Epidermal melanocyte (primary cell): ENCODE data around the gene CTBP2.

Experiments used
- DNase-seq: peaks from one replicate; pipeline ENCODE4 v3.0.0; 2011; ENCODE audit warnings: low spot score; ENCODE audit not compliant: insufficient read length

The CTBP2 gene

DNA sequence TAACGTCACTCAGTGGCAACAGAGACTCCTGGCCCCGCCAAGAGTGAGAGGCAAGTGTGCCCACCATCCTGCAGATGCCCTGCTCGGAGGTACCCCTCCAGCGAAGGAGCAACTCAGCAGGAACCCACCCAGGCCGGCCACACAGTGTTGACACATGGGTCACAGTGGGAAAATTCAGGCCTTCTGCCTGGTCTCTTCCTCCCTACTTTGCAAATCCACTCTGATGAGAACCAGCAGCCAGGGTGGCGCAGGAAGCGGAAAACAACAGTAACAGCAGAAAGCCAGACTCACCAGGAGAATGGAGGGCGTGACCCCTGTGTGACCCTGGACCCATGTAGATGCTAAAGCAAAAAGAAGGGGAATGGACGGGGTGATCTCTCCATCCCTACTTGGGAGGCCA lies 53.8 kb downstream of the CTBP2 start:
- DNase-seq = no peak

DNA sequence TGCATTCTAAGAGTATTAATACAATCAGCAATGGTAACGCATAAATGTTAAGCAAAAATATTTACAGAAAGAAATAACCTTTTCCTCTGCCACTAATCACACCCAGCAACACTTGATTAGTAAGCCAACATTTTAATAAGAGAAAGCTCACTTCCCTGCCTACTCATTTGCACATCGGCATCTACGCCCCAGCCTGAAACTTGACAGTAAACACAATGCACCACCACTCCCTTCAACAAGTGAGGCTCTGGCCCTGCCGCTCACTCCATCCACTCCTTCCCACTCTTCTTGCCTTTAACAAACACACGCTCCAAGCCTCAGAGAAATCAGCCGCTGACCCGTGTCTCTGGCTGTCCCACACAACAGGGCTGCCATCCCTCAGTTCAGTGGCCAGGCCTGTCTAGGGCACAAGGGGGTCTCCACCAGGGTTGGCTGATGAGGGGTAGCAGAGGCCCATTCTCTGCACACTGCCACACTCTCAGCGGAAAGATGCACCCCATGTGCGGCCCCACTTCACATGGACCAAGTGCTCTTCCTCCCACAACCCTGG lies 54.6 kb downstream of the CTBP2 start:
- DNase-seq = no peak

DNA sequence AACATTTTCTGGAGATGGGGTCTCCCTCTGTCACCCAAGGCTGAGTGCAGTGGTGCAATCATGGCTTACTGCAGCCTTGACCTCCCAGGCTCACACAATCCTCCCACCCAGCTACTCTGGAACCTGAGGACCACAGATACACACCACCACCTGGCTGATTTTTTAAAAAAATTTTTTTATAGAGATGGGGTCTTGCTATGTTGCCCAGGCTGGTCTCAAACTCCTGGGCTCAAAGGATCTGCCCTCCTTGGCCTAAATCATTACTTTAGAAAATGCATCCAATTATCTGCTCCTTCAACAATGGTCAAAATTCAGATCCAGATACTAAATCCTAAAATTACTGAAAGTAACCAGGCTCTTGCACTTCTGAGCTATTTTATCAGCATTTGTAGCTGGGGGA lies 55.2 kb downstream of the CTBP2 start:
- no peak for DNase-seq

DNA sequence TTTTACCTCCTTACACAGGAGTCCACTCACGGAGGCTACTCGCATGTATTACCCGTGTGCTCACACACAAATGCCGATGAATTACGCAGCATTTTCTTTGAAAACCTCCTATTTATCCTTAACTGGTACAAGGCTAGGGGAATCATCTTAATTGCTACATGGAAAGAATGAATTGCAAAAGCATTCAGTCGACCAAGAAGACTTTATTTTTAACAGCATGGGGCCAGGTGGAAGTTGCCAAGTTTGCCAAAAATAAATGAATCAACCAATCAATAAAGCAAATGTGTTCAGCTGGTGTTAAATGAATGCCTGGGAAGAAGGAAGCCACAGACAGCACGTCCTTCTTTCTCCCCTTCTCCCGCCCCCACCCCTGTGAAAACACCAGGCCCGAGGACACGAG lies 55.8 kb downstream of the CTBP2 start:
- no peak for DNase-seq

DNA sequence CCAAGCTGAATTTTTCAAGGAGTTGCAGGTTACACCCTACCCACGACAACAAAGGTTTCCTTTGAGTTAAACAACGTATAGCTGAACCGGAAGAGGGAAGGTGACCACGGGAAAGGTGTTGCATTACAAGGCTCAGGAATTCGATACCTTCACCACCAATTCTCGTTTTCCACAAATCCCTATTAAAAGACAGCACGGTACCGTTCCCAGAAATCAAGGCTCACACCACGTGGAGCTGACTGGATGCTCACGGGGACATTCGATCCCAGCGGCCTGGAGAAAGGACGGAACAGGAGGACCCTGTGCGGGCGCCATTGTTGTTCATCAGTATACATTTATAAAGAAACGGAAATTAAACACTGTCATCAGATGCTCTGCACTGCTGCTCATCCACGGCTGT lies 56.4 kb downstream of the CTBP2 start:
- no peak for DNase-seq

DNA sequence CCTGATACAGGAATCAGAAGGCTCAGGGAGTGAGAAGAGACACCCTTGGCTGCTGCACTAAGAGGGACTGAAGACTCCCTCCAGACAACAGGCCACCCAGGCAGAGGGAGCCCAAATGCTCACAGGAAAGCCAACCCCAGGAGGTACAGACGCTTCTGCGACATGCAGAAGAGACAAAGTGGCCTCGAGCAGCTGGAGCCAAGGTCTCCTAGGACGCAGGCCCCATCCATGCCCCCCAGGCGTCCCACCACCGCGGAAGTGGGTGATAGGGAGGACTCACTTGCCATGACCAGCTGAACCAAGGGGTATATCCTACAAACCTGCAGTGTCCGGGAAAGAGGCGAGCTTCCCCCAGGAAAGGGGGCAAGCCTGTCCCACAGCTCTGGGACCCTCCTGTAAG lies 56.9 kb downstream of the CTBP2 start:
- no peak for DNase-seq

DNA sequence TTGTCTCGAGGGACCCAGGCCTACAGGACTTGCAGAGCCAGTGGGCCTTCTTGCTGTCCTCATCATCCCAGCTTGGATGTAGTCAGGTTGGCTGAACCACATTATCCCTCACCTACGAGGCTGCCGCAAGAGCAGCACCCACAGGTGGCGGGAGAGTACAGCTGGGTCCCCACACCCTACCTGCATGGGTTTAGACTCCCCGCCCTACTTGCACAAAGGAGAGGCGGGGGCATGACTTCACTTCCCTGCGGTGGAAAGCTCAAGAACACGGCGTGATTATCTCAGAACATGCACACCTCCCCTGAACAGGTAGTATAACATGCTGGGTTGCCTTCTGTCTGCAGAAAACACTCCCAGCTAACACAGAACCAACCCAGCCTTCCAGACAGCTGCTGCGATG lies 57.5 kb downstream of the CTBP2 start:
- no peak for DNase-seq

DNA sequence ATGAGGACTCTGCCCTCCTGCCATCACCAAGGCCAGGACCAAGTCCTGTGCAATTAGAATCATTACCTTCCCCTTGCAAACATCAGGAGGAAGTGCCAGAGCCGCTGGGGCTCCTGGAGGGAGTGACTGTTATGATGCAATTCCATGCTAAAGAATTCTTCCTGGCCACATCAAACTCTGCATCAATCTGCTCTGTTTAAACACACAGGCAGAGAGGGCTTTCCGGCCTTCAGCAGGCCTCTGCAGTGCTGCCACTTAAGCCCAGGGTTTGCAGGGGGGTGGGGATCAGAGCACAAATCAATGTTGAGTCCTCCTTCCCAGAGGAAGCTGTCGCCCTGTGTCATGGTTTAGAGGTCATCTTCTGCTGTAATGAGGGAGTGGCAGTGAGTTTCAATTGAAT lies 58.1 kb downstream of the CTBP2 start:
- no peak for DNase-seq

DNA sequence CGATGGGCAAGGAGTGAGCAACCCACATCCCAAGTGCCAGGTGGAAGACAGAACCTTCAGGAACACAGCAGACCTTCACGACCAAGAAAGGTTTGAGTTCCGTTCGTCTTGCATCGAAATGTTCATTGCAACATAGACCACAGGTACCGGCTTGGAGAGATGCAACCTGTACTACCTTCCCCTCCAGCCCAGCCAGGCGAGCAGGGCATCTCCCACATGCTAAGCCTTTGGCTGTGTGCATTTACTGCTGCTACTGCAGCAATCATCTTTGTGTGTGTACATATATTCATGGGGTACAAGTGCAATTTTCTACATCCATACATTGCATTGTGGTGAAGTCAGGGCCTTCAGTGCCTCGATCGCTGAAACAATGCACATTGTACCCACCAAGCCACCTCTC lies 58.8 kb downstream of the CTBP2 start:
- no peak for DNase-seq

DNA sequence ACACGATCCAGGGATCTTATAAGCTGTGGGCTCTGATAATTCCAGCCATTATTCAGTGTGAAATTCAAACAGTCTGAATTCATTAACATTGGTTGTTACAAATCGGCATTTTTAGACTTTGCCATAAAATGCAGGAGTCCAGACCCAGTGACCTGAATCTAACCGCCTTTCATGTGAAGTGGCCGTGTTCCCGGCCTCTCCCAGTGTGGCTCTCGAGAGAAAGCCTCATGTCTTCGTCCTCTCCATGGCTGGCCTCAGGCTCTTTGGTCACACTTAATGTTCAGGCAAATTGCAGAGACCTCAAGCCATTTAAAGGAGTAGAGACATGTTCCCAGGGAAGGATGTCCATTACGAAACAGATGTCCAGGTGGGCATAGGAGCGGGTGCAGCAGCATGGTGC lies 59.3 kb downstream of the CTBP2 start:
- DNase-seq = no peak

DNA sequence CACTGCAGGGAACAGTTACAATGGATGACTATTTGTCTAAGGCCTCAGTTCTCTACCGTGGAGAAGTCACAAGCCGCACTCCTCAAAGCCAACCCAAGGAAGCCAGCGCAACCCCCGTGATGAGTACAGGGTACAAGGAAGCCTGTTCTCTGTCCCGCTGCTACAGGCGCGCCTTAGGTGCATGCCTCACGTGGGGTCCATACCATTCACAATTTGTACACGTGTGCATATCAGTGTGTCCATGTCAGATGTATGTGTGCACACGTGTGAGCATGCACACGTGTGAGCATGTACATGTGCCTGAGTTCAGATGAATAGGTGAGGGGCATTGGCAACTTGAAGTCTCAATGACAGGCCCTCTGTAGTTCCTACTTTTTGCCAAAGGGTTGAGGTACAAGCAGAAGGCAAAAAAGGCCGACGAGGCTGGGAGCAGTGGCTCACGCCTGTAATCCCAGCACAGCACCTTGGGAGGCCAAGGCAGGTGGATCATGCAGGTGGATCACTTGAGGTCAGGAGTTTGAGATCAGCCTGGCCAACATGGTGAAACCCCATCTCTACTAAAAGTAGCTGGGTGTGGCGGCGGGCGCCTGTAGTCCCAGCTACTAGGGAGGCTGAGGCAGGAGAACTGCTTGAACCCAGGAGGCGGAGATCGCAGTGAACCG lies 62.8 kb downstream of the CTBP2 start:
- no peak for DNase-seq

DNA sequence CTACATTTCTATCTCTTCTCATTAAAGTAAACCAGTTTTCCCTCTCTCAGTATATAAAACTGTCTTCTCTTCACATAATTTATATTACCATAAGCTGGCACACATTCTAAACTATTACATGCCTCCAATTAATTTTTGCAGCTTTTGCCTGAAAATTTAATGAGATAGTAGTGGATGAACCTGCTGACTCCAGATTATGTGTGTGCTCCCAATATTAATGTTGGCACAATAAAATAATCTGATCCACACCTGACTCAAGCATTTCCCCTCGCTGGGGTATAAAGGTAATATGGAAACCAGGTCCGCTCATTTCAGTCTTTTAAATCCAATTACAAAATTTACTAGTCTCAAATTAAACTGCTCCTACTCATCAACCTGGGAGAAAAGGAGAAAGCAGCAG lies 63.4 kb downstream of the CTBP2 start:
- DNase-seq = no peak

DNA sequence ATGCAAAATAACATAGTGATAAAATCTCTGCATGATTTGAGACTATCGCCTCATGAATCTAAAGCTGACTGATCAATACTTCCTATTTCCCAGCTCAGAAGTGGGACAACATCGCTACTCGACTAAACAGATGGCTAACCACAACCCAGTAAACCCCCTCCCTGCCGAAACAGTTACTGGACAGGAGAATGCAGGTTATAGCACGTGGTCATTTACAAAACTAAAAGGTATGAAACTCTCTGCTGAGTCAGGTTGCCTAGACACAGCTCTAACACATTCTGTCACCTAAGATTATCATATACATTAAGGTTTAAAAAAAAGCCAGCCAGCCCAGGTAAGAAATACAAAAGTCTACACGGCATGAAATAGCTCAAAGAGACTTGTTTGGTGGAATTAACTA lies 64.0 kb downstream of the CTBP2 start:
- DNase-seq = no peak

DNA sequence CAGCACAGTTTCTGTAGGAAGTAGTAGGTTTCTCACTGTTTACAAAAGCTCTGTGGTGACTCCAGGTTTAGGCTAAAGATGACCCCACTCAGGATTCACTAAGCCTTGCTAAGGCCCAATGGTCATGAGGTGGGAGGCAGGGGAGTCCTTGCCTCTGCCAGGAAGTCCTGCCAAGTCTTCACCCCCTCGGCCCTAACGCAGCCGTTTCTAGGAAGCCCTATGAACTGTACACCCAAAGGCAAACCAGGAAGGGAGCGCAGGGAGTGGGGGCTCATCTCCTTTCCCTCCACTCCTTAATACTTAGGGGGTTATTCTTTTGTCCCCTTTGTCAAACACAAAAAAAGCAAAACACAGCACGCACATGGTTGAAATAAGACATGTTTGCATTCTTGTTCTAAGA lies 64.6 kb downstream of the CTBP2 start:
- DNase-seq = no peak

DNA sequence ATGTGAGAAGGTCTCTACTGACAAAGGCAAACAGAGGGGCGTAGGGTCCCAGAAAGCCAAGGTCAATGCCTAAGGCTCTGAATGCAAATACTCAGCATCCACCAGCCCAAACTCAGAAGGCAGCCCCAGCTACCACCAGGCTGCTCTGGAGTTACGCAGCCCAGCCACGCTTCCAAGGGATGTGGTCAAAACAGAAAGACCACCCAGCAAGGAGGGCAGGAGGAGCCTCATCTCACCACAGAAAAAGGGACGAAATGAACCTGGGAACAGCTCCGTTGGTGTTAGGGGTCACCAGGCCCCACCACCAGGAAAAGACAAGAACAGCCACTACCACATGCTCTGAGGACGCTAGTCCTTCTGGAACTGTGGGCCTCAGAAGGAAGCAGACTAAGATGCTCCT lies 65.1 kb downstream of the CTBP2 start:
- DNase-seq = no peak

DNA sequence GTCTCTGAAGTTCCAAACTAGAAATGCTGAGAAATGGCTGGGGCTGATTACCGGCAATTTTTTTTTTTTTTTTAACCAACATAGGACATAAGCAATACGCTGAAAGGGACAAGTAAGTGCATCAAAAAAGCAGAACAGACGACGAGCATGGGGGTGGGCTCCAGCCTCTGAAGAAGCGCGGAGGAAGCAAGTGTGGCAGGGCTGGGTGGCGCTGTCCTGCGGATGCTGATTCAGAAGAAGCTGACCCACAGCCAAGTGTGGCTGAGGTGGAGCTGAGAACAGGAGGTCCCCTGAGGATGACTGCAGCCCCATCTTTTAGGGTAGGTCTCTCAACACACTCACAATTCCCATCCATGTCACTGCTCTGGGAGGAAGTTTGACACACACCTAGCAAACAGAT lies 65.6 kb downstream of the CTBP2 start:
- no peak for DNase-seq

DNA sequence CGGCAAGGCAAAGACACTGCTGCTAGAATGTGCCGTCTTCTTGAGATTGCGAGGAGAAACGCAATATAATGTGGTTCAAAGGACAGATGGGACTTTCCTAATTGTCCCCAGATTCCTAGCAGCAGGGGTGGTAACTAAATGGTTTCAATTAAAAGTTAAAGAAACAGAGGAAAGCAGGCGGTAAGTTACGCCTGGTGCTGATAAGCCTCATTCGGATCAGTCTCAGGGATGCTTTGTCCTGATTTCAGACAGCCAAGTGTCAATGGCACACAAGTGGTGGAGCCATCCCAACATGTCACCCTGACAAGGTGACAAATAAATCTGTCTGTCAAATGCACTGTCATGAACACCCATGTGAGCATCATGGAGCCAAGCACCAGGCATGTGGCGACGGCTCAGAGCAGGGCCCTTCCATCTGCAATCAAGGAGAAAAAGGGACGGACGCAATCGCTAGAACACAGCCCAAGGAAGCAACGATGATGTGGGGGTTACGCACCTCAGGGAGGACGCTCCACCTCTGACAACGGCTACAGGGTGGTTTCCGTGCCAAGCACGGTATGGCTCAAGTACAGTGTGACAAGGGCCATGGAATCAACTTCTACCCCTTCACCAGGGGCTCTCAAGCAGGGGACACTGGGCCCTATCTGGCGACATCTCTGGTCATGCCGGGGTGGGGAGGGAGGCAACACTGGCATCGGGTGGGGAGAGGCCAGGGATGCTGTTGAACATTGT lies 66.2 kb downstream of the CTBP2 start:
- no peak for DNase-seq

DNA sequence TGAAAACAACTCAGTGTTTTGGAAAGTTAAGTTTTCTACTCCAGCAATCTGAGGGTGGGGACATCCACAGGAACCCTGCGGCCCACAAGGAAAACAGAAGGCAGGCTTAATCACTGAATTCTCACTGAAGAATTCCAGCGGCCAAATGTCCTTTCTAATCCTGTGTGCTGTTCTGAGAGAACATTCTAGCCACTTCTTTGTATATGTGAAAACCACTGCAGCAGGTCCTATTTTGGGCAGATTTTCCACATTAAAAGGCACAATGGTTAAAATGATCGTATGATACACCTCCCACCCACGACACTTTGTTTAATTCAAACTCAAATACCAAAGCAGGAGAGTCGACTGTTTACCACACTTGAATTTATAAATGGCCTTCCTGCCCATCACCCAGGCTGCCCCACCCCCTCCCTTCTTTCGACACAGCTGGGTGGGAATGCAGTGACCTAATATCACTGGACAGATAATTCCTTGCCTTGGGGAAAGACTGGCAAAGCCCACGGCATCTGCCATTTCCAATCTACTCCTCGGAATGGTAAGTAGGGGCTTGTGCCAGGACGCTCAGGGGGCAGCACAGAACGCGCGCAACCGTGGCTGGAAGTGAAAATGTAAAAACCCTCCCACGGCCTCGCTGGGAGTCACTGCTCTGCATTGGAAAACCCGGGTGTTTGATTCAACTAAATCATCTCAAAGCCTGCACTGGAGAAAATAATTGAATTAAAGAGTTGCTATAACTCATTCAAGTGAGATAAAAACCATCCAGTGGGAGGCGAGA lies 67.0 kb downstream of the CTBP2 start:
- no peak for DNase-seq

DNA sequence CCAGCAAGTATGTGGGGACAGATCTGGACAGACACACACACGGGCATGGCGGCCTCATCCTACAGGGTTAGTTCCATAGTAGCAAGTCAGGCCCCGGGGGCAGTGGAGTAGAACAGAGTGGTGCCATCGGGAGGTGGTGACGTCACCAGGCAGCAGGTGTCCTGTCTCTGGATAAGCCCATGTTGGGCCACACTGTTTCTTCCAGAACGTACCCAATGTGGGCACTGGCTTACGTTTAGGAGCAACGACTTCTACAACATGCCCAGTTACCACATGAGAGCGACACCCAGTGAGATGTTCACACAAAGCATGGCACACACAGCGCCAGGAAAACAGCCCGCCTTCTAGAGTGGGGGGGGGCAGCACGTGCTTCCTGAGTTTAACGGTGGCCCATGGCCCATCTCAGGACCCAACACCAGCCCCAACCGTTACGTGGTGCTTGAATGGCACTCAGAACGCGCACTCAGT lies 67.8 kb downstream of the CTBP2 start:
- no peak for DNase-seq

DNA sequence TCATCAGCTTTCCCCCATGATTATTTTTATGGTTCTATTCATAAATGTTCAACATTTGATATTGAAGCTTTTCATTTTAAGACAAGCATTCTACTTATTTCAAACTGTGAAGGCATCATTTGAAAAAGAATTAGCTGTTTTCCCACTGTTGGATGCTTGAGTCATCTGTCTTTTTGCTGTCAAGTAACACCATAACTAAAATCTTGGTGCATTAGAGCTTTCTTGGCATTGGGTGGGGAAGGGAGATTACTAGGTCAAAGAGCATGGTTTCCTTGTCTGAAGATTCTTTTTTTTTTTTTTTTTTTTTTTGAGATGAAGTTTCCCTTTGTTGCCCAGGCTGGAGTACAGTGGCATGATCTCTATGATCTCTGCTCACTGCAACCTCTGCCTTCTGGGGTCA lies 68.5 kb downstream of the CTBP2 start:
- no peak for DNase-seq

DNA sequence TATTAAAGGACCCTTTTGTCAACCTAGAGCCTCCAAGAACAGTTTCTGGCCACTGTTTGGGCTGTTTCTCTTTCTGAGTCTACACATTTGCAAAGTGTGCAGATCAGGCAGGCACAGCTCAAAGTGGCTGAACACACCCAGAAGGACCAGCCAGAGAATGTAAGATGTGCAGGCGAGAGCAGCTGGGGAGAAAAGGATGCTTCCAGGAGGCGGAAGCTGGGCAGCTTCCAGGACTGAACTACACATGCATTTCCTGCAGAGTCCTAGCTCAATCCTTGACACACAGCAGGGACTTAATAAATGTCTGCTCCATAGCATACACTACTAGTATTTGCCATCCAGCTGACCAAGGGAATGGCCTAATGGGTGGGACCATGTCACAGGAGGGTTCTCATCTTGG lies 70.9 kb downstream of the CTBP2 start:
- no peak for DNase-seq

DNA sequence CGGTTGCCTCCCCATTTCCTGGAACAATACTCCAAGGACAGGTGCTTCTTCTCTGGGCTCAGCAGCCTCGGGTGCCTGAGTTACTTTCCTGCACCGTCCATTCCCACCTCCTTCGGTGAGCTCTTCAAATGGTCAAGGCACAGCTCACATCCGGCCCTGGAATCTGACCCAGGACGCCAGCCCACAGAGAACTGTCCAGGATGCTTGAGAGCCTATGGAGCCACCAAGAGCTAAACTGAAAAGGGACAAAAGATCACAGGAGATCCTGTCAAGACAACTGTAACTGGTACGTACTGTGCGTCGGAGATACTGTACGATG lies 72.5 kb downstream of the CTBP2 start:
- no peak for DNase-seq
